ENCODE data around the gene INCENP. TPM values are rescaled to one million over a fixed set of nuclear protein-coding genes. Genes with fewer than 3 reads are reported as not detected.

INCENP gene
- total and polyA plus RNA-seq, 2 of the 13 experiments (the other 11 are each of a cell fraction or from before 2014, with no cell fraction given): 14.1 to 37.3 TPM

DNA sequence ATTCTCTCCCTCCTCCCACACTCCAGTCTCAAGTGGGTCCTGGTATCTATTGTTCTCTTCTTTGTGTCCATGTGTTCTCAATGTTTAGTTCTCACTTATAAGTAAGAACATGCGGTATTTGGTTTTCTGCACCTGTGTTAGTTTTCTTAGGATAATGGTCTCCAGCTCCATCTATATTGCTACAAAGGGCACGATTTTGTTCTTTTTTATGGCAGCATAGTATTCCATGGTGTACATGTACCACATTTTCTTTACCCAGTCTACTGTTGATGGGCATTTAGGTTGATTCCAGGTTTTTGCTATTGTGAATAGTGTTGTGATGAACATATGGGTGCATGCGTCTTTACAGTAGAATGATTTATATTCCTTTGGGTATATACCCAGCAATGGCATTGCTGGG, 4.2 kb upstream of the INCENP start:
- H4K20me1 ChIP-seq (ENCODE audit: insufficient read depth, low read length): no peaks in the 10 kb centered on the region
- H3K4me2 ChIP-seq (ENCODE audit: low read depth, low read length): no peak overlapping the region
- H2AFZ ChIP-seq (ENCODE audit: low read length): no peak overlapping the region
- intact Hi-C loops (cut with micrococcal nuclease; ENCODE audit: unreplicated experiment) (no loop called here), in situ Hi-C loops (cut with HindIII; ENCODE audit: extremely low pct_ligation_motif_present, low pct_unique_long_range_greater_than_20kb) (no loop called here)
- no peak overlapping the region for H3K9ac ChIP-seq (ENCODE audit: insufficient read depth, low read depth, low read length)
- peaks cover 8% of the 10 kb centered on the region for H3K79me2 ChIP-seq (ENCODE audit: insufficient read depth, low read length)
- no peak for ATAC-seq
- peaks cover 24% of the 10 kb centered on the region for H3K4me1 ChIP-seq (ENCODE audit: insufficient read depth, low read length)
- WGBS (ENCODE audit: low lambda C conversion rate): 62% methylated on average over 3 of the region's 3 CpGs
- TF ChIP-seq NKX3-1 (CRISPR knock-in tag; IDR thresholded peaks at IDR 0.05): no peak
- no peak for TF ChIP-seq HIC2 (CRISPR knock-in tag; IDR thresholded peaks at IDR 0.05; ENCODE audit: low read depth)
- TF ChIP-seq, protein P1, sequence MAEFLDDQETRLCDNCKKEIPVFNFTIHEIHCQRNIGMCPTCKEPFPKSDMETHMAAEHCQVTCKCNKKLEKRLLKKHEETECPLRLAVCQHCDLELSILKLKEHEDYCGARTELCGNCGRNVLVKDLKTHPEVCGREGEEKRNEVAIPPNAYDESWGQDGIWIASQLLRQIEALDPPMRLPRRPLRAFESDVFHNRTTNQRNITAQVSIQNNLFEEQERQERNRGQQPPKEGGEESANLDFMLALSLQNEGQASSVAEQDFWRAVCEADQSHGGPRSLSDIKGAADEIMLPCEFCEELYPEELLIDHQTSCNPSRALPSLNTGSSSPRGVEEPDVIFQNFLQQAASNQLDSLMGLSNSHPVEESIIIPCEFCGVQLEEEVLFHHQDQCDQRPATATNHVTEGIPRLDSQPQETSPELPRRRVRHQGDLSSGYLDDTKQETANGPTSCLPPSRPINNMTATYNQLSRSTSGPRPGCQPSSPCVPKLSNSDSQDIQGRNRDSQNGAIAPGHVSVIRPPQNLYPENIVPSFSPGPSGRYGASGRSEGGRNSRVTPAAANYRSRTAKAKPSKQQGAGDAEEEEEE (CRISPR knock-in tag; IDR thresholded peaks at IDR 0.05; ENCODE audit: borderline replicate concordance): no peak
- no peak for TF ChIP-seq HES4 (CRISPR knock-in tag; IDR thresholded peaks at IDR 0.05; ENCODE audit: borderline replicate concordance)
- ChIA-PET CTCF (ENCODE audit: low intra/inter-chr PET ratio, low total read pairs) (no interaction called here), POLR2A (no interaction called here)
- no peak for DNase-seq (ENCODE audit: low spot score)
- BruUV-seq (replicated peaks): no TSS peak
- H3K9me3 ChIP-seq (ENCODE audit: low read length): peaks cover 7% of the 10 kb centered on the region
- H3K27me3 ChIP-seq (ENCODE audit: control insufficient read depth in 1 of 2, insufficient read depth in 2 of 2, low read length in 2 of 2): no peaks in the 10 kb centered on the region; a peak in 1 of 5 replicates
- H3K4me3 ChIP-seq (replicated peaks in 1 of 3; ENCODE audit: insufficient read depth in 1 of 3, low read depth in 2 of 3, low read length in 3 of 3): no peak overlapping the region
- no peak overlapping the region for H3K27ac ChIP-seq (ENCODE audit: extremely low read length, insufficient read depth, low read length)
- H3K36me3 ChIP-seq (replicated peaks in 1 of 2; ENCODE audit: control insufficient read depth in 1 of 2, insufficient read depth in 2 of 2, low read length in 2 of 2): no peaks in the 10 kb centered on the region
- no peak for FAIRE-seq

DNA sequence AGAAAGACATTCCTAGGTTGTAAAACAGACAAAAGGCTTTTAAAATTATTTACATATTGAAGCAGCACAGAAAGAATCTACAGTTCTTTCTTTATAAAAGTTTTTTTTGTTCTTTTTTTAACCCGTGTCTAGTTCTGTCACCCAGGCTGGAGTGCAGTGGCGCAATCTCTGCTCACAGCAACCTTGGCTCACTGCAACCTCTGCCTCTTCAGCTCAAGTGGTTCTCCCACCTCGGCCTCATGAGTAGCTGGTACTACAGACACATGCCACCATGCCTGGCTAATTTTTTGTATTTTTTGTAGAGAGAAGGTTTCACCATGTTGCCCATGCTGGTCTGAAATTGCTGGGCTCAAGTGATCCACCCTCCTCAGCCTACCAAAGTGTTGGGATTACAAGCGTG, 3.8 kb upstream of the INCENP start:
- ATAC-seq (no peak), FAIRE-seq (no peak), DNase-seq (ENCODE audit: low spot score) (no peak)
- in situ Hi-C loops (cut with HindIII; ENCODE audit: extremely low pct_ligation_motif_present, low pct_unique_long_range_greater_than_20kb): no loop called here
- Histone ChIP-seq H3K79me2 (ENCODE audit: insufficient read depth, low read length) (peaks cover 12% of the 10 kb centered on the region), H3K27me3 (ENCODE audit: control insufficient read depth in 1 of 2, insufficient read depth in 2 of 2, low read length in 2 of 2) (no peaks in the 10 kb centered on the region; a peak in 1 of 5 replicates), H3K4me3 (replicated peaks in 1 of 3; ENCODE audit: insufficient read depth in 1 of 3, low read depth in 2 of 3, low read length in 3 of 3) (no peak overlapping the region), H4K20me1 (ENCODE audit: insufficient read depth, low read length) (no peaks in the 10 kb centered on the region), H3K4me2 (ENCODE audit: low read depth, low read length) (no peak overlapping the region), H3K36me3 (replicated peaks in 1 of 2; ENCODE audit: control insufficient read depth in 1 of 2, insufficient read depth in 2 of 2, low read length in 2 of 2) (no peaks in the 10 kb centered on the region), H3K27ac (ENCODE audit: extremely low read length, insufficient read depth, low read length) (no peak overlapping the region), H3K9ac (ENCODE audit: insufficient read depth, low read depth, low read length) (no peak overlapping the region), H2AFZ (ENCODE audit: low read length) (no peak overlapping the region), H3K4me1 (ENCODE audit: insufficient read depth, low read length) (peaks cover 27% of the 10 kb centered on the region), H3K9me3 (ENCODE audit: low read length) (peaks cover 7% of the 10 kb centered on the region)
- TF ChIP-seq CEBPB (IDR thresholded peaks at IDR 0.05; ENCODE audit: borderline replicate concordance, low read depth, low read length) (peak; percentile 49; the same call in 1 of the 2 replicates), DBP (CRISPR knock-in tag; IDR thresholded peaks at IDR 0.05; ENCODE audit: not compliant biosample characterization) (no peak), MLX (CRISPR knock-in tag; IDR thresholded peaks at IDR 0.05) (no peak), ZNF614 (CRISPR knock-in tag; IDR thresholded peaks at IDR 0.05; ENCODE audit: borderline replicate concordance) (no peak), ZFP37 (CRISPR knock-in tag; IDR thresholded peaks at IDR 0.05; ENCODE audit: borderline replicate concordance) (no peak)
- POLR2A ChIA-PET: no interaction called here
- intact Hi-C loops (cut with micrococcal nuclease; ENCODE audit: unreplicated experiment): no loop called here
- no TSS peak for BruUV-seq (replicated peaks)
- 34% methylated on average over 4 of the region's 4 CpGs for WGBS (ENCODE audit: low lambda C conversion rate)
- CTCF ChIA-PET (ENCODE audit: low intra/inter-chr PET ratio, low total read pairs): no interaction called here

Measured in HepG2 (cell line).